ENCODE data around the gene SLC37A3. TPM values are rescaled to one million over a fixed set of nuclear protein-coding genes. Genes with fewer than 3 reads are reported as not detected.

The SLC37A3 gene
- total RNA-seq, 2 donors from 2014 or later, result 47.8 to 52.9 TPM

- Histone ChIP-seq H3K36me3 (no peaks in the 10 kb centered on the region), H3K4me3 (no peak overlapping the region), H3K9me3 (no peaks in the 10 kb centered on the region), H3K27ac (peak overlapping the region; percentile 63), H3K4me1 (no peaks in the 10 kb centered on the region), H3K9ac (ENCODE audit: low read depth in 2 of 2, low read length in 2 of 2) (no peak overlapping the region), H3K27me3 (no peaks in the 10 kb centered on the region)
- no peak for TF ChIP-seq CTCF (IDR thresholded peaks at IDR 0.05)
- intact Hi-C loops (cut with DNase I), result no loop called here
- DNase-seq, result no peak
Measured at GRCh38 chr7:140439359-140439758, 41.0 kb upstream of the SLC37A3 start.

- no peak for DNase-seq
- Histone ChIP-seq H3K27me3 (no peaks in the 10 kb centered on the region), H3K36me3 (no peaks in the 10 kb centered on the region), H3K4me3 (no peak overlapping the region), H3K9ac (ENCODE audit: low read depth in 2 of 2, low read length in 2 of 2) (no peak overlapping the region), H3K4me1 (no peaks in the 10 kb centered on the region), H3K9me3 (no peaks in the 10 kb centered on the region), H3K27ac (no peak overlapping the region)
- TF ChIP-seq CTCF (IDR thresholded peaks at IDR 0.05), result no peak
- intact Hi-C loops (cut with DNase I), result no loop called here
Measured at GRCh38 chr7:140435252-140435895, 37.0 kb upstream of the SLC37A3 start.

GRCh38 chr7:140433396-140433795 lies 35.1 kb upstream of the SLC37A3 start:
- Histone ChIP-seq H3K27me3 (no peaks in the 10 kb centered on the region), H3K4me3 (no peak overlapping the region), H3K27ac (no peak overlapping the region), H3K9ac (ENCODE audit: low read depth in 2 of 2, low read length in 2 of 2) (no peak overlapping the region), H3K36me3 (no peaks in the 10 kb centered on the region), H3K9me3 (no peaks in the 10 kb centered on the region), H3K4me1 (no peaks in the 10 kb centered on the region)
- DNase-seq, result no peak
- TF ChIP-seq CTCF (IDR thresholded peaks at IDR 0.05), result no peak
- intact Hi-C loops (cut with DNase I), result no loop called here

GRCh38 chr7:140426130-140426529 lies 27.8 kb upstream of the SLC37A3 start:
- intact Hi-C loops (cut with DNase I), result no loop called here
- no peak for DNase-seq

GRCh38 chr7:140425718-140426117 lies 27.4 kb upstream of the SLC37A3 start:
- H3K27ac ChIP-seq, result no peak overlapping the region
- H3K4me1 ChIP-seq, result no peaks in the 10 kb centered on the region
- no peak for DNase-seq
- no peaks in the 10 kb centered on the region for H3K27me3 ChIP-seq
- no peaks in the 10 kb centered on the region for H3K36me3 ChIP-seq
- TF ChIP-seq CTCF (IDR thresholded peaks at IDR 0.05), result no peak
- H3K4me3 ChIP-seq, result no peak overlapping the region
- no peak overlapping the region for H3K9ac ChIP-seq (ENCODE audit: low read depth in 2 of 2, low read length in 2 of 2)
- intact Hi-C loops (cut with DNase I), result no loop called here
- no peaks in the 10 kb centered on the region for H3K9me3 ChIP-seq

More at GRCh38 chr7:140426130-140426529, 27.8 kb upstream of the SLC37A3 start:
- Histone ChIP-seq H3K36me3 (no peaks in the 10 kb centered on the region), H3K9me3 (no peaks in the 10 kb centered on the region), H3K4me3 (no peak overlapping the region), H3K27ac (no peak overlapping the region), H3K27me3 (no peaks in the 10 kb centered on the region), H3K4me1 (no peaks in the 10 kb centered on the region), H3K9ac (ENCODE audit: low read depth in 2 of 2, low read length in 2 of 2) (no peak overlapping the region)
- TF ChIP-seq CTCF (IDR thresholded peaks at IDR 0.05), result no peak

Data from colonic mucosa (tissue), 4 donors.